Measurements from ENCODE around the gene SLC22A23.
"Not testable (repeated sequence)": the region's sequence is repeated elsewhere in the genome, so short reads cannot be mapped to it uniquely, and the experiment has no call there.

The SLC22A23 gene

GRCh38 chr6:3249821-3250220 is 207.0 kb downstream of the SLC22A23 start:
- H3K9me3 Mint-ChIP-seq (ENCODE audit: low read depth), result no peaks in the 10 kb centered on the region
- H3K4me3 Mint-ChIP-seq, result no peak overlapping the region
- H3K36me3 Mint-ChIP-seq, result peaks cover 2% of the 10 kb centered on the region
- H3K27ac Mint-ChIP-seq, result no peak overlapping the region
- H3K27me3 Mint-ChIP-seq, result peaks cover 20% of the 10 kb centered on the region
- peaks cover 8% of the 10 kb centered on the region for H3K4me1 Mint-ChIP-seq (ENCODE audit: low read depth)

GRCh38 chr6:3247255-3248146 is 209.3 kb downstream of the SLC22A23 start:
- no peaks in the 10 kb centered on the region for H3K9me3 Mint-ChIP-seq (ENCODE audit: low read depth)
- H3K27ac Mint-ChIP-seq, result no peak overlapping the region
- H3K36me3 Mint-ChIP-seq, result peaks cover 2% of the 10 kb centered on the region
- peaks cover 8% of the 10 kb centered on the region for H3K4me1 Mint-ChIP-seq (ENCODE audit: low read depth)
- no peak overlapping the region for H3K4me3 Mint-ChIP-seq
- peaks cover 22% of the 10 kb centered on the region for H3K27me3 Mint-ChIP-seq

GRCh38 chr6:3245216-3245615 is 211.6 kb downstream of the SLC22A23 start:
- Mint-ChIP-seq H3K27ac (no peak overlapping the region), H3K9me3 (ENCODE audit: low read depth) (no peaks in the 10 kb centered on the region), H3K27me3 (peaks cover 16% of the 10 kb centered on the region), H3K4me1 (ENCODE audit: low read depth) (no peaks in the 10 kb centered on the region), H3K36me3 (peaks cover 2% of the 10 kb centered on the region), H3K4me3 (no peak overlapping the region)

- H3K9me3 Mint-ChIP-seq (ENCODE audit: low read depth); H3K4me3 Mint-ChIP-seq; H3K27ac Mint-ChIP-seq; H3K4me1 Mint-ChIP-seq (ENCODE audit: low read depth); H3K36me3 Mint-ChIP-seq: not testable (repeated sequence)
- peaks cover 14% of the 10 kb centered on the region for H3K27me3 Mint-ChIP-seq
These were observed 212.1 kb downstream of the SLC22A23 start for GRCh38 chr6:3244832-3245161.

- Mint-ChIP-seq H3K4me1 (ENCODE audit: low read depth) (no peaks in the 10 kb centered on the region), H3K4me3 (no peak overlapping the region), H3K27ac (no peak overlapping the region), H3K27me3 (peaks cover 11% of the 10 kb centered on the region), H3K36me3 (peaks cover 2% of the 10 kb centered on the region), H3K9me3 (ENCODE audit: low read depth) (no peaks in the 10 kb centered on the region)
These were observed 212.6 kb downstream of the SLC22A23 start for GRCh38 chr6:3244003-3244831.

- Mint-ChIP-seq H3K27ac (no peak overlapping the region), H3K27me3 (peaks cover 8% of the 10 kb centered on the region), H3K4me3 (no peak overlapping the region), H3K9me3 (ENCODE audit: low read depth) (no peaks in the 10 kb centered on the region), H3K4me1 (ENCODE audit: low read depth) (no peaks in the 10 kb centered on the region), H3K36me3 (peaks cover 2% of the 10 kb centered on the region)
These were observed 214.1 kb downstream of the SLC22A23 start for GRCh38 chr6:3242768-3243167.

- H3K27ac Mint-ChIP-seq; H3K4me1 Mint-ChIP-seq (ENCODE audit: low read depth); H3K4me3 Mint-ChIP-seq; H3K9me3 Mint-ChIP-seq (ENCODE audit: low read depth); H3K36me3 Mint-ChIP-seq: not testable (repeated sequence)
- H3K27me3 Mint-ChIP-seq, result peaks cover 11% of the 10 kb centered on the region
These were observed 215.1 kb downstream of the SLC22A23 start for GRCh38 chr6:3241745-3242144.

GRCh38 chr6:3240595-3240994 is 216.3 kb downstream of the SLC22A23 start:
- H3K27ac Mint-ChIP-seq, result no peak overlapping the region
- H3K4me3 Mint-ChIP-seq, result no peak overlapping the region
- H3K4me1 Mint-ChIP-seq (ENCODE audit: low read depth), result no peaks in the 10 kb centered on the region
- H3K27me3 Mint-ChIP-seq, result peaks cover 15% of the 10 kb centered on the region
- no peaks in the 10 kb centered on the region for H3K36me3 Mint-ChIP-seq
- no peaks in the 10 kb centered on the region for H3K9me3 Mint-ChIP-seq (ENCODE audit: low read depth)

- peaks cover 2% of the 10 kb centered on the region for H3K36me3 Mint-ChIP-seq
- no peak overlapping the region for H3K27ac Mint-ChIP-seq
- no peaks in the 10 kb centered on the region for H3K4me1 Mint-ChIP-seq (ENCODE audit: low read depth)
- no peak overlapping the region for H3K4me3 Mint-ChIP-seq
- H3K27me3 Mint-ChIP-seq, result peaks cover 20% of the 10 kb centered on the region
- H3K9me3 Mint-ChIP-seq (ENCODE audit: low read depth), result no peaks in the 10 kb centered on the region
These were observed 217.6 kb downstream of the SLC22A23 start for GRCh38 chr6:3239110-3239830.

GRCh38 chr6:3237761-3238662 is 218.8 kb downstream of the SLC22A23 start:
- Mint-ChIP-seq H3K36me3 (peaks cover 2% of the 10 kb centered on the region), H3K27ac (no peak overlapping the region), H3K9me3 (ENCODE audit: low read depth) (no peaks in the 10 kb centered on the region), H3K4me1 (ENCODE audit: low read depth) (no peaks in the 10 kb centered on the region), H3K27me3 (peaks cover 31% of the 10 kb centered on the region), H3K4me3 (no peak overlapping the region)

- Mint-ChIP-seq H3K27ac (no peak overlapping the region), H3K27me3 (peaks cover 43% of the 10 kb centered on the region), H3K4me3 (no peak overlapping the region), H3K4me1 (ENCODE audit: low read depth) (peaks cover 13% of the 10 kb centered on the region), H3K9me3 (ENCODE audit: low read depth) (no peaks in the 10 kb centered on the region), H3K36me3 (peaks cover 2% of the 10 kb centered on the region)
These were observed 220.8 kb downstream of the SLC22A23 start for GRCh38 chr6:3236005-3236404.

GRCh38 chr6:3235486-3235885 is 221.4 kb downstream of the SLC22A23 start:
- H3K27ac Mint-ChIP-seq, result no peak overlapping the region
- no peak overlapping the region for H3K4me3 Mint-ChIP-seq
- peaks cover 48% of the 10 kb centered on the region for H3K27me3 Mint-ChIP-seq
- H3K9me3 Mint-ChIP-seq (ENCODE audit: low read depth), result no peaks in the 10 kb centered on the region
- H3K4me1 Mint-ChIP-seq (ENCODE audit: low read depth), result peaks cover 18% of the 10 kb centered on the region
- H3K36me3 Mint-ChIP-seq, result peaks cover 2% of the 10 kb centered on the region

GRCh38 chr6:3233904-3234303 is 222.9 kb downstream of the SLC22A23 start:
- Mint-ChIP-seq H3K27me3 (peaks cover 60% of the 10 kb centered on the region), H3K4me1 (ENCODE audit: low read depth) (peaks cover 31% of the 10 kb centered on the region)

GRCh38 chr6:3233321-3233720 is 223.5 kb downstream of the SLC22A23 start:
- H3K9me3 Mint-ChIP-seq (ENCODE audit: low read depth), result no peaks in the 10 kb centered on the region
- peaks cover 62% of the 10 kb centered on the region for H3K27me3 Mint-ChIP-seq
- H3K4me1 Mint-ChIP-seq (ENCODE audit: low read depth), result peaks cover 35% of the 10 kb centered on the region
- H3K36me3 Mint-ChIP-seq, result peaks cover 2% of the 10 kb centered on the region
- no peak overlapping the region for H3K27ac Mint-ChIP-seq
- H3K4me3 Mint-ChIP-seq, result no peak overlapping the region

More at GRCh38 chr6:3233904-3234303, 222.9 kb downstream of the SLC22A23 start:
- Mint-ChIP-seq H3K36me3 (peaks cover 2% of the 10 kb centered on the region), H3K9me3 (ENCODE audit: low read depth) (no peaks in the 10 kb centered on the region), H3K4me3 (no peak overlapping the region), H3K27ac (no peak overlapping the region)
